MV-4-11 (cell line): Measurements from ENCODE around the gene PRICKLE4.

Experiments
- DNase-seq: peaks from one replicate; lab custom pipeline; 2025; lab: John Stamatoyannopoulos, UW

The PRICKLE4 gene, protein sequence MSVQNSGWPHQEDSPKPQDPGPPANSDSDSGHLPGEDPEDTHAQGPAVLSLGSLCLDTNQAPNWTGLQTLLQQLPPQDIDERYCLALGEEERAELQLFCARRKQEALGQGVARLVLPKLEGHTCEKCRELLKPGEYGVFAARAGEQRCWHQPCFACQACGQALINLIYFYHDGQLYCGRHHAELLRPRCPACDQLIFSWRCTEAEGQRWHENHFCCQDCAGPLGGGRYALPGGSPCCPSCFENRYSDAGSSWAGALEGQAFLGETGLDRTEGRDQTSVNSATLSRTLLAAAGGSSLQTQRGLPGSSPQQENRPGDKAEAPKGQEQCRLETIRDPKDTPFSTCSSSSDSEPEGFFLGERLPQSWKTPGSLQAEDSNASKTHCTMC

DNA sequence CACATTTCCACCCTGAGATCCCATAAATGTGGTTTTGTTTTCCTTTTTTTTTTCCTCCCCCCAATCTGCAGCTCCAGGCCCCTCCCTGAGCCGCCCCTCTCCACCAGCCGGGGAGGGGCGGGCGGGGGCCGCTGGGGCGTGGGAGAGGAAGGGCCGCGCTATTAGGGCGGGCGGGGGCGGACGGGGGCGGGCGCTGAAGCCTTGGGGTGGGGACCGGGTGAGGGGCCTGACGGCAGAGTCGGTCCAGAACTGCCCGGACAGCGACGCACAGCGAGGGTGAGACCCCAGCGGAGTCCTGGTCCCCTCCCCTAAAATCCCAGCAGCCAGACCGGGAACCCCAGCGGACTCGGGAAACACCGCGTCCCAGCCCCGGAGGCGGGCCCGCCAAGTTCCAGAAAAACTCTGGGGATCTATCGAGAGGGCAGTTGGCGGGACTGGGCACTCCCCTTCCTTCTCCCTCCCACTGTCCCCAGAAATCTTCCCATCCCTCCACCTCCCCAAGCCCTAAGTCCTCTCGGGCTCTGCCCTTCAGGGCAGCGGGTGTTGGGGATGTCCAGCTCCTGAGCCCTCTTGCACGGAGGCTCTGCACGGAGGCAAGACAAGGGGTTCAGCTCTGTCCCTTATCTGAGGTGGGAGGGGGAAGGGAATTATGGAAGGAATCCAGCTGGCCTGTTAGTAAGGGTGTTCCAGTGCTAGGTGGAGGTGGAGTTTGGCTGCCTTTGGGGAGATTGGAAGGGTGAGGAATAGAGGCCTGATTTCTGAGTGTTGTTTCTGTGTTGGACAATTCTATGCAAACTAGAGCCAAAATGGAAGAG, at the start of gene PRICKLE4:
PRICKLE4 (plus strand) TSS at position 232 of the 815 bp plus-strand sequence. CDS start 2,692 bp downstream, outside the sequence.
- DNase-seq: no peak

DNA sequence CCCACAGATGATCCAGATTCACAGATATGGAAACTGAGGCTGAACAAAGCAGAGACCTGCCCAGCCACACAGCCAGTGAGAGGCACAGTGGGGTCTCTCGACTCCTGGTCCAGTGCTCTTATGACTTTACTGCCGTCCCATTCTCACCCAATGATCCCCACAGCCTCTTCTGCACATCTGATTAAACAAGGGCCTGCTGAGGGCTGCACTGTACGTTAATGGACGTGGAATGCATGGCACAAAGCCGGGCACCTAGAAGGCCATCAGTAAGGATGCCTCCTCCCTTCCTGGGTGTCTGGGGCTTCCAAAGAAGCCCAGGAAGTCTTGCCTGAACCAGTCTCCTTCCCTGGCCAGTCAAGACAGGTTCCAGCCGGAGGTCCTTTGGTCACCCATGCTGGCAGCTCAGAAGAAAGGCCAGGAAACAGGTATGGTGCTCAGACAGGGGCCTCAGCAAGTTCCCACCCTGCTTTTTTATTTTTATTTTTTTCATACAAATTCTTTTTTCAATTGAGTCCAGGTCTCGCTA, 49.0 kb upstream of the PRICKLE4 start:
- DNase-seq: no peak

DNA sequence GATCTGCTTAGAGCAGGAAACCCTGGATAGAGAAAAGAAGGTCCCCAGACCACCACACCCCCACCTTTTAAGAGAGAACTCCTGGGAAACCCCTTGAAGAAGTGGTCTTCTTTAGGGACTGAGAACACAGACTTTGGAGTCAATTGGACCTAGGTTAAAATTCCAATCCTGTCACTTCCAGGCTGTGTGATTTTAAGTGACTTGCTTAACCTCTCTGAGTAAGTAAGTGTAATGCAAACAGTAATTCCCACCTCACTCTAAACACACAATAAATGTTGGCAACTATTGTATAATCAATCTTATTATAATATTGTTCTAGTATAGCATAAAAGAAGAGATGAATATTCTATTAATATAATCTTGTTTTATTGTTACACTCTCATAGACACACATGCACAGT, 48.4 kb upstream of the PRICKLE4 start:
- no peak for DNase-seq

DNA sequence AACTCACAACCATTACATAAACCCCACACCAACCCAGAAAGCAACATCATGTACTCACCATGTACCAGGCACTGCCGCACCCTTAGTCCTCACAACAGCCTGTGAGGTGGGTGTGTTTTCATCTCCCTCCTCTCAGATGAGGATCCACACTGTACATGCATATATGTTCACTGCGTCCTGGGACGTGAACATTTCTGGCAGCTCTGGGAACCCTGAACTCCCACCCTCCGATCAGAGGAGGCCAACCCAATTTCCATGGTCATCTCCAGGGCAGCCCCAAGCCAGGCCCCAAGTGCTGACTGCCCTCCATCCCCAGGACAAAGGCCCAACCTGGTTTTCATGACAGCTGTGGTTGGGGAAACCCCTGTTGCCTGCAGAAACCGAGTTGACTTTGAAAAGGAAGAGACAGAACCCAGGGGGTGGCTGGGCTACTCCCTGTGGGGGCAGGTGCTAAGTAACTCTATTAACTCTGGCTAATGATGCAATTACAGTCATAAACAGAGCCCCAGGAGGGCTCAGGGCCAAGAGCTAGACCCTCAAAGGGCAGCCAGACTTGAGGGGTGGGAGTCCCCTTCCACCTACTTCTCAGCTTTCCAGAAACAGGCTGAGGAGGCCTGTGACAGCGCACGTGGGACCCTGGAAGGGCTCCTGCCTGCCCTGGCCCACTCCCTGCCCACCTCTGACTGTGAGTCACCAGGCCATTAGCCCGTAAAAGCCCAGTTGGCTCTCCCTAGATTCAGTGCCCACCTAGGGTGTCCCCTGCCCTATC, 47.8 kb upstream of the PRICKLE4 start:
- DNase-seq: no peak

DNA sequence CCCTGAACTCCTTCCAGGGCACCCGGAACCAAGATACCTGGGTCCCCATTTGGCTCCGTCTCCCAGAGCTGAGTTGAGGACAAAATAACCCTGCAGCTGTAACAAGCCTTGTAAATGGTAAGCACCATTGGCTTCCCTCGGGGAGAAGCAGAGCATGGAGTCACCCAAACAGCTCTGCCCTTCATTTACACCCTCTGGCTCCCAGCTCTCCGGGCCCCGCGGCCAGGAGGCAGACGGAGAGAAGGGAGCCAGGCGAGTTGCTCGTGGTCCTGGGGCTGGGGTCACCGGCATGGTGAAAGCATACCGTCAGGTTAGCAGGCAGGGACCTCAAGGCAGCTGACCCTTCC, 47.2 kb upstream of the PRICKLE4 start:
- no peak for DNase-seq

DNA sequence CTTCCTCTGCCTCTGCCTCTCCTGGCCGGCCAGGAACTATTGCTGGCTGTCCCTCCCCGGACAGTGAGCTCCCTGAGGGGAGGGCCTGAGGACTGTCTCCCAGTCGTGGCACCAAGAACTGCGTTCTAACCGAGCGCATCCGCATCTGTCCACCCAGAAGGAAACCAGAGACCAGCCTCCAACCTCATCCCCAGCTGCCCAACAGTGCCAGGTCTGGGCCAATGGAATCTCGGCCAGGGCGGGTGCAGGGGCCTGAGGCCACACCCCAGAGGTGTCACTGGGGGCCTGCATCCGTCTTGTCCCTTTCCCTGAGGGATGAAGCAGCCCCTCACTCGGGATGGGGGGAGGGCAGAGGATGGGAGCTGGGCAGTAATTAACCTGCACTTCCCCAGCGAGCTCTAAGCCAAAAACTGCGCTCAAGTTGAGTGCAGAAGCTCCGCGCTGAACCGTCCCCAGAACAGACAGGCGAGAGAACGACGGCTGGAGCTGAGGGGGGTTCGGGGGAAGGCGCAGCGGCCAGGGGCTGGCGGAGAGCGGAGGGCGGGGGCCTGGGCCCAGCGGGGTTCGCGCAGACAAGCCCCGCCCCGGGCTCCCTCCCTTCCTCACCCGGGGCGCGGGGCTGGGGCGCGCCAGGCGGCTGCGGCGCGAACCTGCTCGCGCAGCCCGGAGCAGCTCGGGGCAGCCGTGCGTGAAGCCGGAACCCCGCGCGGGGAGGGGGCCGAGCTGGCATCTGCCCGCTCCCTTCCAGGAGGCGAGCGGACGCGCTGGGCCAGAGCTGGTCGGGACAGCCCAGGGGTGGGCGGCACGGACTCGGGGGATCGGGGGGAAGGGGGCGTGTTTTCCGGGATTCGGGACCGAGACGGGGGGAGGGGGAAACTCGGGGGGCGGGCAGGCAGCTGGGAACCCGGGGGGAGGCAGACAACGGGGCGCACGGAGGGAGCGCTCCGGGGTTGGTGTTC, 46.6 kb upstream of the PRICKLE4 start:
- peak; percentile 33 for DNase-seq

DNA sequence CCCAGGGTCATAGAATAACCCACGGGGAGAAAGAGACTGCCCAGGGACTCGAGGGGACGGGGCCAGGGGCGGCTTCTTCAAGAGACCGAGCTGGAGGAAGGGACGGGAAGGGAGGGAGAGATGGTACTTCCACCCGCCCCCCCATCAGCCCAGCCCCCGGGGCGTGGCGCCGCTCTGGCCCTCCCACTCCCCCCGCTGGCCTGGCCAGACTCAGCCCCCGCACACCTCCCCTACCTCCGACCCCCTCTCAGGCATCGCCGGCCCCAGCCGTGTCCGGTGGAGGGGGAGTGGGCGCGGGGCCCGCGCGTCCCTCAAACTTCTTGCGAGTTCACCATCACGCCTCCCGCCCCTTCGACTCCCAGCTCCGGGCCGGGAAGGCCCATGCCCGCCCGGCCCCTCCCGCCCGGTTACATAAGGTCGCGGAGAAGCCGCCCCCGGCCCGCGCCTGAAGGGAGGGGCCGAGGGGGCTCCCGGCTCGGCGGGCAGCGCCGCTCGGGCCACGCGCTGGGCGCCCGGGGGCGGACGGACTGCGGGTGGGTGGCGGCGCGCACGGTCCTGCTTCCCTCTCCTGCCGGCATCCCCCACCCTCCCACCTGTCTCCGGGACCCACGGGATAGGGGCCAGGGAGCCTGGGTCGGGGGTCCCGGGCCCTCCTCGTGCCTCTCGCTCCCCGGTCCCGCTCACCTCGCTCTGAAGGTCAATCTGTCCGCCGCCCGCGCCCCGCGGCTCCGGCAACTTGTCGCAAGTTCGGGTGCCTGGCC, 45.7 kb upstream of the PRICKLE4 start:
- DNase-seq: peak; percentile 7

DNA sequence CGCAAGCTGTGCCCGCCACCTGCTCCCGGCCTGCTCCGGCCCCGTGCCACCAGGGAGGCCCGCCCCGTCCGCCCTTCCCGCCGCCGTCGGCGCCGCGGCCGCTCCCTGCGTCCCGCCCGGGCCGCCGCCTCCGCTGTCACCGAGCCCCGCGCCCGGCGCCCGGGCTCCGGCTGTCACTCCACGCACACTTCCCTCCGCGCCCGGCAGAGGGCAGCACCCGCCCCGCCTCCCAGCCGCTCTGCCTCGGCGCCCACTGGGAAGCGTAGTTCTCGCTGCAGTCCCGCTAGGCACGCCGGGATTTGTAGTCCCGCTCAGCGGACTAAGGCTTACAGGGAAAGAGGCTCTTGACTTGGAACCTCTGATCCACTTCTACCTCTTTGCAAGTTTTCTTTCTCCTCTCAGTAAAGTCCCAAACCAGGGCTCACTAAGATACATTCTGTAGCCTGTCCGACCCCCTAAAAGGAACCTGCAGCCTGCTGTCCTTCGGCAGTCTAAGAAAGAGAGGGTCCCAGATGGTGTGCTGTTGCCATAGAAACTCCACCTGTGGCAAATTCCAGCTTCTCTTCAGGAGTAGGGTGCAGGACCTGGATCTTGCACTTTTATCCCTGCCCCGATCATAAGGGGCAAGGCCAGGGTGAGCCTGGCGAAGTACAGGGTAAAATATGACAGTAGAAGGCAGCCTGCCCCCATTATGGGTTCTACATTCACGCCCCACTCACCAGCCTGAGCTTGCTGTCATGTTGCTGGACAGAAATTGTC, 45.0 kb upstream of the PRICKLE4 start, which contains the start of gene TFEB:
TFEB (minus strand) TSS at position 182 of the 759 bp plus-strand sequence. CDS start 44,395 bp downstream, outside the sequence.
- DNase-seq: peak; percentile 84

DNA sequence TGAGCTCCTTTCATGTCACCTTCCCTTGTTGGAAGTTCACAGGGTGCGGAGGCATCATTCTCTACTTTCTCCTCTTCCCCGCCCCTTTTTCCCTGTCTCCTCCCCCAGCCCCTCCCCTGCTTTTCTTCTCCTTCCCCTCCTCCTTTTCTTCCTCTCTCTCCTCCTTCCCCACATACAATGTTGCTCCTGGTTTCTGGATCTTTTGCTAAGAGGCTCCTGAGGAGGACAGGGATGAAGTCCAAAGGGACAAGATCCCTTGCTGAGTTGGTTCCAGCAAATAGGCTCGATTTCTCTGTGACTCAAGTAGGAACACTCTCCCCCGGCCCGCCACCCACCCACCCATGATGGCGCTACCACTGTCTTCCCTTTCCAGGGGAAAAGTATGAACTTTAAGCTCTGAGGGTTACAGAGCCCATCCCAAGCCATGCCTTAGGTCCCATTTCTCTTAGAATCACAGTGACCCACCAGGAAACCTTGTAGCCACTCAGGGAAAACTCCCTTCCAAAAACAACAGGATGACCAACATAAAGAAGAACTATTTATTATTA, 44.3 kb upstream of the PRICKLE4 start:
- no peak for DNase-seq

DNA sequence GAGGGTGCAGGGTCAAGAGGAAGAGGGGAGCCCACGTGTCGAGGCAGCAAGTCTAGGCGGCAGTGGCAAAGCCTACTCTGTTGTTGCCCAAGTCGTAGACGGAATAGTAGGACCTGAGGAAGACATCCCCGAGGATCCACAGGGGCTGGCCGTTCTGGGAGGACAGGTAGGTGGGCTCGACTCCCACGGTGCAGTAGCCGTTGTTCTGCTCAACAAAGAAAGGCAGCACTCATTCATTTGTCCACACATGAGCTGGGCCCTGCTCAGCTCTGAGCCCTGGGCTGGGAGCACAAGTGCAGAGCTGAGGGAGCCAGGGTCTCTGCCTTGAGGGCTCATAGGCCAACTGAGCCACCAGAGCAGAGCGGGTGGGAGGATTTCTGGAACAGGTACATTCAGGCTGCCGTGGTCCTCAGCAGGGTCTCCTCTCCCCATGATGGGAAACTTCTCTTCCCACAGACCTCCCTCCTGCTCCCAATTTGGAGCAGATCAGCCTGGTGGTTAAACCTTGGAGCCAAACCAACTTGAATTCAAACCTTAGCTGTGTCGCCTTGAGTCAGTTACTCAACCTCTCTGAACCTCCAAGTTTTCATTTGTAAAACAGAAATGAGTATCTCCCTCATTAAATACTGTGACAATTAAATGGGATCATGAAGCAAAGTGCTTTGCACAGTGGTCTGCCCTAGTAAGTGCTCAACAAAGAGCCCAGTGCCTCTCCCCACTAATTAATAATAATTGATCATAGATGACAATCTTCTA, 43.6 kb upstream of the PRICKLE4 start:
- DNase-seq: no peak

DNA sequence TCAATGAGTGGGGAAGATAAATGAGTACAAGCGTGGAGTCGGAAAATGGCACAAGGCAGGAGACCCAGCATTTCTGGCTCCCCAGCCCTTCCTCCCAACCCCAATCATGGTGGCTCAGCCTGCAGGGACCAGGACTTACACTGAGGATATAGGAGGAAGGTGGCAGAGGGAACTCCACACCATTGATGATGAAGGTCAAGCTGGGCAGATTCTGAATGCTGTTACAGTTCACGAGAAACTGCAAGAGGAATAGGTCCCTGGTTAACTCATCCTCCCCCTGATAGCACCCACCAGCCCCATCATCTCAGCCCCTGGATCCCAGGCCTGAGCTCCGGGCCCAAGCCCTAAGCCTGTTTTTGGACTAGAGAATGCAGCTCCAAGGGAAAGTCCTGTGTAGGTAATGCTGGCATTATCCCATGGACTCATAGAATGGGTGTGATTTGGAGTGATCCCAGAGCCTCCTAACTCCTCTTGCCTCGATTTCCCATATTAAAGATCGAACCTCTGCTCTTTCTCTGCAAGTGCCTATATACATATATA, 42.9 kb upstream of the PRICKLE4 start:
- DNase-seq: no peak

DNA sequence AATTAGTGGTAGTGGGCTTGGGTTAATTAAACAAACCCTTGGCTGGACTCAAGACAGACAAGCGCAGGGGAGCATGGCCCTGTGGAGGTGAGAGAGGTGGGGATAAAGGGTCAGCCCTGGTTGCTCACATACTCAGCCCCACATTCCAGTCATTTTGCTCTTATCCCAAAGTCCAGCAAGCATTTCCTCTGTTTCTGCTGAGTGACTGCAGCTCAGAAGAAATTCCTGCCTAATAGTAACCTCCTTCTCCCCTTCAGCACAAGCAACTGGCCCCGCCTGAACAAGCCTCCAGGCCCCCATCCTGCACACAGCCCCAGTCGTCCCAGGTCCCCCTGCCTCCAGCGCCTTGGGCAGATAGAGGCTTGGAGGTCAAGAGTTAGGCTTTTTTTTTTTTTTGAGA, 41.5 kb upstream of the PRICKLE4 start:
- DNase-seq: no peak

DNA sequence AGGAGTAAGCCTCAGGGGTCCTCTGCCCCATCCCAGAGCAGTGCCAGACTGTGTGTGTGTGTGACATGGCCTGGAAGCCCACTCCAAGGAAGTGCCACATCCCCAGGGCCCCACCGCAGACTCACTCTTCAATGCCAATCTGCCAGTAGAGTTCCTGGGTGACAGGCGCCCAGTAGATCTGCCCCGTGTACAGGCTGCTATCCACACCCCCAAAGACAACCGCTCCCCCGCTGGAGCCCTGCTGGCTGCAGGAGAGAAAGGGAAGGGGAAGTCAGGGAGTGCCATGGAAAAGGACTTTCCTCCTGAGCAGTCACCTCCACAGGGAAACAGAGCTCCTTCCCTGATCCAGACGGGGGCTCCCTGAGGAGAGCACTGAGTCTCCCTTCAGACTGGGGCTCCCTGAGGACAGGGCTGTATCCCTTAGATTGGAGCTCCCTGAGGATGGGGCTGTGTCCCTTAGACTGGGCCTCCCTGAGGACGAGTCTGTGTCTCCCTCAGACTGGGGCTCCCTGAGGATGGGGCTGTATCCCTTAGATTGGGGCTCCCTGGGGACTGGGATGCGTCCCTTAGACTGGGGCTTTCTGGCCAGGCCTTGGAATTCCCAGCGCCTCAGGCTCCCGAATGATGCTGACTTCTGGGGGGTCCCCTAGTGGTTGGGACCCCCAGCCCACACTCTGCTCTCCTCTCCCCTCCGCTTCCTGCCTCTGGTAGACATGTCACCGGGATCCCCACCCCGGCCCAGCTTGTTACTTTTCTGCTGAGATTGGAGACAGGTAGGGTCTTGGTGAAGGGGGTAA, 40.0 kb upstream of the PRICKLE4 start:
- no peak for DNase-seq

DNA sequence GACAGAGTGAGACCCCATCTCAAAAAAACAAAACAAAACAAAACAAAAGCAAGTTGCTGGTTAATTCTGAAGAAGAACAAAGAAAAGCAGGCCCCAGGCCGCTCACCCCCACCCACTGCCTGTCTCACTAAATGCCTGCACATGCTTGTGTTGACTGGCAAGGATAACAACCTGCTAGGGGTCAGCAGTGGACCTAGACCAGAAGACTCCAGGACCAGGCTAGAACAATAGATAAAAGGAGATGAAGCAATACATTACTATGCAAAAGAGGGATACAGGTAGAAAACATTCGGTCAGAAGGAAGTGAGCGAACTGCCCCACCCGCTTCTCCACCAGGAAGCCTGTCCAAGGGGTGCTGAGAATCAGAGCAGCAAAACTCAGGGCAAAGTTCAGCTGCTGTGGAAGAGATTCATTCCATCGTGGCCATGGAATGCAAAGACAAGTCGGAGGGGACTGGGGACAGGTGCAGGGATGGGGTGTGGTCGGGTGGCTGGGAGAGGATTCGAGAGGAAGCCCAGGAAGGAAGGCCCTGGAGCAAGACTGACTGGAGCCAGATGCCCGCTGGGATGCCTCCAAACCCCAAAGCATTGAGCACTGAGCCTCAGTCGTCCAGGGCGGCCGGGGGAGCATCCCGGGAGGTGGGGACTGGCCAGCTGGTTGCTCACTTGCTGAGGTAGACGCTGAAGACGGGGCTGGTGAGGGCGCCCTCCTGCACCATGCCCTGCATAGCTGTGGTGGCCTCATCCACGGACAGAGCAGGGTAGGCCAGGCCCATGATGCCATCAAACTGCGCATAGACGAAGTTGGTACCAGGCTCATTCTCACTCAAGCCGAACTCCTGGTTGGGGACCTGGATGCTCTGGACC, 38.7 kb upstream of the PRICKLE4 start:
- DNase-seq: no peak

DNA sequence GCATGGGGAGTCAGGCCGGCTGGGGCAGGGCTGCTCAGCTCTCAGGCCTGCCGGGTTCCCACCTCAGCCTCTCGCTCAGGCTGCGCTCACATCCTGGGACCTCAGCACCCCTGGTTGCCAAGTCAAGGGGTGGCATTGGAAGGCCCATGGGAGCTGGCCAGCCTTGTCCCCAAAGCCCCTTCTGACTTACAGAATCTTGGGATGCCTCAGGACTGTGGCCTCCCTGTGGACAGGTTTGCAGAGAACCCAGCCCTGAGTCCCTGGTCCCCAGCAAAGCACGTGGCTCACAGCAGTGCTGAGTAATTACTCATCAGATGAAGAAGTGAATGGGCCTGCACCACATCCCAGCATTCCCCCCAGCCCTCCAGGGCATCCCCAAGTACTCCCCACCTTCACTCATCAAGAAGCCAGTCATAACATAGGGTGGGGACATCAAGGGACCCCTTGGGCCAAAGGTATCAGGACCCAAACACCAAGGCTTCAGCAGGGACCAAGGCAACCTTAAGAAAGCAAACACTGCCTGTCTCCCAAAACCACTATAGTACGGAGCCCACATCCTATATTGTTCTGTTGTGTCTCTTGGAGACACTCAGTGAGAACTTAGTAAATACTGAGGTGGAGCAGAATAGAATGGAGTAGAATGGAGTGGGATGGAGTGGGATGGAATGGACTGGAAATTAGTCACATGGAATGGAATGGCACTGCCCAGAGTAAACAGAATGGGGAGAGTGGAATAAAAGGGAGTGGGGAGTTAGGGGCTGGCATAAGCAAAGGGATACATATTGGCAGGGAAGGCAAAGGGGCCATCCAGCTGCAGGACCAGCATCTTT, 37.0 kb upstream of the PRICKLE4 start:
- DNase-seq: no peak
